K562 (cell line): ENCODE measurements around the gene ARHGAP42. TPM values are rescaled to one million over a fixed set of nuclear protein-coding genes. Genes with fewer than 3 reads are reported as not detected.

Source experiments
- ATAC-seq: fragments of 200-7000 bp; cut with Tn5 transposase; 3 replicates; pipeline ENCODE4 v1.9.1; 2020; ENCODE audit warnings: moderate library complexity
- BruUV-seq: library from RNA; stranded (reverse); fragments of 400-500 nt; replicated peaks from 2 replicates; lab custom pipeline; 2021; lab: Mats Ljungman, UMichigan
- CTCF ChIA-PET: fragments of 300-600 bp; formaldehyde crosslinking; extraction: SDS; loops from one replicate; lab custom pipeline; 2021; ENCODE audit warnings: low intra/inter-chr PET ratio; lab: Yijun Ruan, JAX
- POLR2A ChIA-PET: fragments of 300-600, 350-650 bp; sonication (Branson Sonifier 250); formaldehyde crosslinking; extraction: SDS; loops from one replicate; lab custom pipeline; 2021; ENCODE audit warnings: antibody characterized with exemption, inconsistent platforms; lab: Yijun Ruan, JAX
- DNase-seq, 4 experiments: peaks; one replicate each; pipeline versions ENCODE4 v3.0.0 to v3.0.0-alpha.2; 2011 to 2018; ENCODE audit warnings: low spot score in 3 of 4, mixed read lengths in 3 of 4; ENCODE audit errors: extremely low read depth in 1 of 4
- FAIRE-seq: peaks from 2 replicates; lab custom pipeline; 2011; peaks lifted over from hg19 to GRCh38; lab: Jason Lieb, UNC
- H2AFZ ChIP-seq: 2 replicates; pipeline ENCODE4 v1.6.0; 2011; ENCODE audit warnings: low read depth, low read length, control low read depth, inconsistent platforms
- H3K27ac ChIP-seq: fragments of 200-600 bp; 3 replicates; pipeline ENCODE4 v1.8.0; 2011; ENCODE audit warnings: low read depth, mild to moderate bottlenecking, control low read depth, inconsistent platforms, low read length, moderate library complexity, mixed read lengths; ENCODE audit errors: extremely low read depth
- H3K27me3 ChIP-seq, 2 experiments: fragments of 300-600 bp in 1 of 2; 2 replicates in 1 of 2; 3 replicates in 1 of 2; pipeline versions ENCODE4 v1.6.0 to v1.8.0; 2011; ENCODE audit warnings: inconsistent platforms in 2 of 2, low read length in 2 of 2, mild to moderate bottlenecking in 1 of 2, mixed read lengths in 1 of 2, moderate library complexity in 1 of 2; ENCODE audit not compliant: control insufficient read depth in 2 of 2, insufficient read depth in 2 of 2
- H3K36me3 ChIP-seq: fragments of 300-600 bp; 3 replicates; pipeline ENCODE4 v1.8.0; 2011; ENCODE audit warnings: mild to moderate bottlenecking, low read length, inconsistent platforms; ENCODE audit not compliant: control insufficient read depth, insufficient read depth
- H3K4me1 ChIP-seq, 2 experiments: fragments of 200-600 bp in 1 of 2; replicated peaks in 1 of 2; 2 replicates in 1 of 2; 3 replicates in 1 of 2; pipeline versions ENCODE4 v1.5.1 to v1.8.0; 2011; ENCODE audit warnings: inconsistent platforms in 2 of 2, low read length in 2 of 2, mild to moderate bottlenecking in 1 of 2, mixed read lengths in 1 of 2, moderate library complexity in 1 of 2; ENCODE audit not compliant: control insufficient read depth in 2 of 2, insufficient read depth in 2 of 2
- H3K4me2 ChIP-seq: 2 replicates; pipeline ENCODE4 v1.6.1; 2011; ENCODE audit warnings: low read length, control low read depth, inconsistent platforms, mixed read lengths; ENCODE audit not compliant: insufficient read depth
- H3K4me3 ChIP-seq: fragments of 200-600 bp; sonication (generic), shearing (Covaris generic); 2 replicates; pipeline ENCODE4 v1.5.1; 2016; ENCODE audit warnings: control low read depth, inconsistent platforms
- H3K79me2 ChIP-seq: fragments of 200-600 bp; 3 replicates; pipeline ENCODE4 v1.8.0; 2011; ENCODE audit warnings: low read length, inconsistent platforms; ENCODE audit not compliant: control insufficient read depth, insufficient read depth
- H3K9ac ChIP-seq, 2 experiments: 2 replicates each; pipeline versions ENCODE4 v1.6.0 to v1.6.1; 2011; ENCODE audit warnings: low read depth in 2 of 2, low read length in 2 of 2, control low read depth in 1 of 2, inconsistent platforms in 1 of 2, mild to moderate bottlenecking in 1 of 2, mixed read lengths in 1 of 2; ENCODE audit not compliant: insufficient read depth in 1 of 2
- H3K9me1 ChIP-seq: one replicate; pipeline ENCODE4 v1.6.0; 2011; ENCODE audit warnings: inconsistent platforms, mild to moderate bottlenecking, low read length, moderate library complexity; ENCODE audit not compliant: control insufficient read depth, insufficient read depth
- H3K9me3 ChIP-seq: replicated peaks from 2 replicates; pipeline ENCODE4 v1.5.1; 2011; ENCODE audit warnings: low read depth, low read length, inconsistent platforms; ENCODE audit not compliant: control insufficient read depth, insufficient read depth
- H4K20me1 ChIP-seq: replicated peaks from 2 replicates; pipeline ENCODE4 v1.6.1; 2011; ENCODE audit warnings: low read length, inconsistent platforms, mixed read lengths; ENCODE audit not compliant: control insufficient read depth, insufficient read depth
- CEBPB ChIP-seq: fragments of 450-650 bp; IDR thresholded peaks from 2 replicates; pipeline ENCODE4 v1.6.1; 2016; ENCODE audit warnings: missing genetic modification characterization, missing compliant biosample characterization
- GTF2F1 ChIP-seq: IDR thresholded peaks from 2 replicates; pipeline ENCODE4 v1.6.1; 2011; ENCODE audit warnings: low read depth, low read length, improper control_type of control experiment
- HLTF ChIP-seq: fragments of 450-650 bp; IDR thresholded peaks from 2 replicates; pipeline ENCODE4 v1.6.1; 2016
- LEF1 ChIP-seq: fragments of 450-650 bp; IDR thresholded peaks from 2 replicates; pipeline ENCODE4 v1.6.1; 2016; ENCODE audit warnings: mild to moderate bottlenecking
- MAZ ChIP-seq, 2 experiments: fragments of 450-650 bp in 1 of 2; sonication (generic) in 1 of 2; formaldehyde crosslinking; IDR thresholded peaks in 1 of 2; conservative IDR thresholded peaks in 1 of 2; 2 replicates each; pipeline versions ENCODE4 v1.4.0 to v1.5.0; 2020; ENCODE audit warnings: mild to moderate bottlenecking in 1 of 2, missing genetic modification reagents in 1 of 2
- PHF20 ChIP-seq: fragments of 450-650 bp; IDR thresholded peaks from 2 replicates; pipeline ENCODE4 v1.6.1; 2018; ENCODE audit not compliant: partially characterized antibody
- POLR2H ChIP-seq: IDR thresholded peaks from 2 replicates; pipeline ENCODE4 v1.6.1; 2016; ENCODE audit warnings: missing genetic modification characterization, low read depth, mild to moderate bottlenecking, control low read depth, missing compliant biosample characterization, moderate library complexity
- SAFB2 ChIP-seq: fragments of 200-400 bp; formaldehyde crosslinking; IDR thresholded peaks from 2 replicates; pipeline ENCODE4 v1.6.1; 2018; ENCODE audit warnings: borderline replicate concordance, low read length, low read depth, moderate library complexity; ENCODE audit not compliant: severe bottlenecking
- SNRNP70 ChIP-seq: fragments of 200-400 bp; formaldehyde crosslinking; optimal IDR thresholded peaks from 2 replicates; pipeline ENCODE3; 2017; ENCODE audit warnings: low read depth, low read length
- SP2 ChIP-seq: IDR thresholded peaks from 2 replicates; pipeline ENCODE4 v1.6.1; 2011; ENCODE audit warnings: mild to moderate bottlenecking, low read depth, low read length, moderate library complexity; ENCODE audit not compliant: poor library complexity, severe bottlenecking; ENCODE audit errors: extremely low read depth
- STAG1 ChIP-seq: sonication (generic); formaldehyde crosslinking; IDR thresholded peaks from 2 replicates; pipeline ENCODE4 v1.5.0; 2020; ENCODE audit warnings: missing genetic modification reagents, borderline replicate concordance
- ZNF586 ChIP-seq: fragments of 450-650 bp; formaldehyde crosslinking; conservative IDR thresholded peaks from 2 replicates; pipeline ENCODE4 v1.4.0; 2020; ENCODE audit warnings: mild to moderate bottlenecking, moderate library complexity
- ZNF79 ChIP-seq: fragments of 250-450 bp; sonication (Bioruptor Pico); IDR thresholded peaks from 2 replicates; pipeline ENCODE4 v1.4.0; 2020; ENCODE audit warnings: low read depth, mild to moderate bottlenecking, moderate library complexity
- WGBS: fragments of 100-300 bp; shearing (Covaris generic); methylation state at CpG from one replicate; pipeline ENCODE4 v1.1.6; 2016; ENCODE audit warnings: low coverage, mixed read lengths; ENCODE audit not compliant: insufficient coverage; ENCODE audit errors: missing lambda C conversion rate; 5-methylcytosine and 5-hydroxymethylcytosine counted together
- in situ Hi-C: fragments of 300-500 bp; cut with MboI; formaldehyde crosslinking; loops from 4 replicates; pipeline ENCODE4 v1.15.0; 2018; ENCODE audit warnings: inconsistent platforms, mixed read lengths
- intact Hi-C: fragments of 100-400 bp; cut with micrococcal nuclease; formaldehyde crosslinking; loops from 2 replicates; pipeline ENCODE4 v1.14.2; 2022
- polyA plus RNA-seq, 8 experiments: library from polyadenylated mRNA; depleted of rRNA in 4 of 8; stranded (reverse) in 5 of 8; unstranded in 3 of 8; fragments of >200 nt; fragmentation: Nextera tagmentation in 2 of 8; fragmentation: Illumina TruSeq in 1 of 8; extraction: Ambion mirVana in 2 of 8; extraction: Trizol in 1 of 8; gene quantifications; 2 replicates each; pipeline versions ENCODE4 v1.2.1 to v1.2.3, GENCODE V29; 2011 to 2014; ENCODE audit warnings: inconsistent platforms in 1 of 8, missing spikeins in 1 of 8
- total RNA-seq, 7 experiments: library from RNA; depleted of rRNA in 6 of 7; stranded (reverse); fragments of >200 nt in 6 of 7; fragmentation: Illumina TruSeq in 2 of 7; extraction: Trizol in 2 of 7; gene quantifications; 2 replicates each; pipeline versions ENCODE4 v1.2.1 to v1.2.3, GENCODE V29; 2011 to 2021; ENCODE audit warnings: low replicate concordance in 1 of 7
- TF ChIP-seq, protein P1 (sequence below): sonication (generic); formaldehyde crosslinking; IDR thresholded peaks from 2 replicates; pipeline ENCODE4 v1.8.1; 2023; ENCODE audit warnings: missing genetic modification reagents, mild to moderate bottlenecking, borderline replicate concordance
- TF ChIP-seq, protein P2 (sequence below): sonication (generic); formaldehyde crosslinking; IDR thresholded peaks from 2 replicates; pipeline ENCODE4 v1.8.0; 2022; ENCODE audit warnings: missing genetic modification reagents, mild to moderate bottlenecking, borderline replicate concordance

ARHGAP42 gene
- total and polyA plus RNA-seq, 9 of the 15 experiments (the other 6 are each of a cell fraction or from before 2014, with no cell fraction given) = 0.95 to 6.1 (median 2.4) TPM

DNA sequence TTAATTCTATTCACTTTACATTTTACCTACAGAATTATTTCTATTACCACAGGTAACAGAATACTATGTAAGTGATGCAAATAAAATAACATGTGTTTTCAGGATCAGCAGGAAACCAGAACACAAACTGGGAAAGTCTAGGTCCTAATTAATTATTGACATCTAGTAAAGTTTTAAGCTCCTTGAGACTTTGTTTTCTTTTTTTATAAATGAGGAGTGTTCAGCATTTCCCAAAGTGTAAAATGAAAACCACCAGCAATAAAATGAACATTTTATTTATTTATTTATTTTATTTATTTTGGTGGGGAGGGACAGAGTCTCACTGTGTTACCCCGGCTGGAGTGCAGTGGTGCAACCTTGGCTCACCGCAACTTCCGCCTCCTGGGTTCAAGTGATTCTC is 123.6 kb downstream of the ARHGAP42 start:
- H3K4me2 ChIP-seq = no peak overlapping the region
- CTCF ChIA-PET = no interaction called here

DNA sequence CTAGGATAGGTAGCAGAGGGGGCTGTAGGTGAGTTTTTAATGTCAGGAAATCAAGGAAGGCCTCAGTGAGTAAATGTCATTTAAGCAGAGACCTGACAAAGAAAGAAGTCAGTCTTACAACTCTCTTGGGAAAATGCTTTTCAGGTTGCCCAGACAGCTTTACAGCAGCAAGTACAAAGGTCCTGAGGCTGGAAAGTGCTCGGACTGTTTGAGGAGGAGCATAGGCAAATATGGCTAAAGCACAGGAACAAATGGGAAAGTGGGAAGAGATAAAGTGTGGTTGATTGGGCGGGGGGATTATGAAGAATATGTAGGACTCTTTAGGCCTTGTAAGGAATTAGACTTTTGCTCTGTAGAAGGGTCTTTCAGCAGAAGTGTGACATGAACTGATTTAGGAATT is 125.4 kb downstream of the ARHGAP42 start:
- Histone ChIP-seq H3K4me1 (peaks cover 4 to 5% of the 10 kb centered on the region in 2 experiments; a peak in 2 of 5 replicates), H3K36me3 (no peaks in the 10 kb centered on the region), H4K20me1 (no peaks in the 10 kb centered on the region), H3K9ac (no peak overlapping the region), H3K9me3 (no peaks in the 10 kb centered on the region), H3K27me3 (no peaks in the 10 kb centered on the region), H3K4me2 (no peak overlapping the region), H2AFZ (no peak overlapping the region), H3K79me2 (no peaks in the 10 kb centered on the region), H3K4me3 (no peak overlapping the region), H3K9me1 (no peaks in the 10 kb centered on the region), H3K27ac (no peak overlapping the region)
- FAIRE-seq (no peak), DNase-seq (no peak), ATAC-seq (no peak)
- intact Hi-C loops = no loop called here
- 39% methylated on average over 2 of the region's 2 CpGs for WGBS
- ChIA-PET POLR2A (no interaction called here), CTCF (no interaction called here)
- in situ Hi-C loops = no loop called here
- no TSS peak for BruUV-seq
- TF ChIP-seq STAG1 (CRISPR knock-in tag) = no peak
- TF ChIP-seq SNRNP70 = no peak
- TF ChIP-seq, protein P1, sequence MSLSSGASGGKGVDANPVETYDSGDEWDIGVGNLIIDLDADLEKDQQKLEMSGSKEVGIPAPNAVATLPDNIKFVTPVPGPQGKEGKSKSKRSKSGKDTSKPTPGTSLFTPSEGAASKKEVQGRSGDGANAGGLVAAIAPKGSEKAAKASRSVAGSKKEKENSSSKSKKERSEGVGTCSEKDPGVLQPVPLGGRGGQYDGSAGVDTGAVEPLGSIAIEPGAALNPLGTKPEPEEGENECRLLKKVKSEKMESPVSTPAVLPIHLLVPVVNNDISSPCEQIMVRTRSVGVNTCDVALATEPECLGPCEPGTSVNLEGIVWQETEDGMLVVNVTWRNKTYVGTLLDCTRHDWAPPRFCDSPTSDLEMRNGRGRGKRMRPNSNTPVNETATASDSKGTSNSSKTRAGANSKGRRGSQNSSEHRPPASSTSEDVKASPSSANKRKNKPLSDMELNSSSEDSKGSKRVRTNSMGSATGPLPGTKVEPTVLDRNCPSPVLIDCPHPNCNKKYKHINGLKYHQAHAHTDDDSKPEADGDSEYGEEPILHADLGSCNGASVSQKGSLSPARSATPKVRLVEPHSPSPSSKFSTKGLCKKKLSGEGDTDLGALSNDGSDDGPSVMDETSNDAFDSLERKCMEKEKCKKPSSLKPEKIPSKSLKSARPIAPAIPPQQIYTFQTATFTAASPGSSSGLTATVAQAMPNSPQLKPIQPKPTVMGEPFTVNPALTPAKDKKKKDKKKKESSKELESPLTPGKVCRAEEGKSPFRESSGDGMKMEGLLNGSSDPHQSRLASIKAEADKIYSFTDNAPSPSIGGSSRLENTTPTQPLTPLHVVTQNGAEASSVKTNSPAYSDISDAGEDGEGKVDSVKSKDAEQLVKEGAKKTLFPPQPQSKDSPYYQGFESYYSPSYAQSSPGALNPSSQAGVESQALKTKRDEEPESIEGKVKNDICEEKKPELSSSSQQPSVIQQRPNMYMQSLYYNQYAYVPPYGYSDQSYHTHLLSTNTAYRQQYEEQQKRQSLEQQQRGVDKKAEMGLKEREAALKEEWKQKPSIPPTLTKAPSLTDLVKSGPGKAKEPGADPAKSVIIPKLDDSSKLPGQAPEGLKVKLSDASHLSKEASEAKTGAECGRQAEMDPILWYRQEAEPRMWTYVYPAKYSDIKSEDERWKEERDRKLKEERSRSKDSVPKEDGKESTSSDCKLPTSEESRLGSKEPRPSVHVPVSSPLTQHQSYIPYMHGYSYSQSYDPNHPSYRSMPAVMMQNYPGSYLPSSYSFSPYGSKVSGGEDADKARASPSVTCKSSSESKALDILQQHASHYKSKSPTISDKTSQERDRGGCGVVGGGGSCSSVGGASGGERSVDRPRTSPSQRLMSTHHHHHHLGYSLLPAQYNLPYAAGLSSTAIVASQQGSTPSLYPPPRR = no peak
- TF ChIP-seq ZNF79 (CRISPR knock-in tag) = no peak
- TF ChIP-seq, protein P2, sequence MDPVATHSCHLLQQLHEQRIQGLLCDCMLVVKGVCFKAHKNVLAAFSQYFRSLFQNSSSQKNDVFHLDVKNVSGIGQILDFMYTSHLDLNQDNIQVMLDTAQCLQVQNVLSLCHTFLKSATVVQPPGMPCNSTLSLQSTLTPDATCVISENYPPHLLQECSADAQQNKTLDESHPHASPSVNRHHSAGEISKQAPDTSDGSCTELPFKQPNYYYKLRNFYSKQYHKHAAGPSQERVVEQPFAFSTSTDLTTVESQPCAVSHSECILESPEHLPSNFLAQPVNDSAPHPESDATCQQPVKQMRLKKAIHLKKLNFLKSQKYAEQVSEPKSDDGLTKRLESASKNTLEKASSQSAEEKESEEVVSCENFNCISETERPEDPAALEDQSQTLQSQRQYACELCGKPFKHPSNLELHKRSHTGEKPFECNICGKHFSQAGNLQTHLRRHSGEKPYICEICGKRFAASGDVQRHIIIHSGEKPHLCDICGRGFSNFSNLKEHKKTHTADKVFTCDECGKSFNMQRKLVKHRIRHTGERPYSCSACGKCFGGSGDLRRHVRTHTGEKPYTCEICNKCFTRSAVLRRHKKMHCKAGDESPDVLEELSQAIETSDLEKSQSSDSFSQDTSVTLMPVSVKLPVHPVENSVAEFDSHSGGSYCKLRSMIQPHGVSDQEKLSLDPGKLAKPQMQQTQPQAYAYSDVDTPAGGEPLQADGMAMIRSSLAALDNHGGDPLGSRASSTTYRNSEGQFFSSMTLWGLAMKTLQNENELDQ = no peak

More for the DNA sequence above, 123.6 kb downstream of the ARHGAP42 start:
- in situ Hi-C loops (no loop called here), intact Hi-C loops (no loop called here)
- POLR2A ChIA-PET = no interaction called here
- TF ChIP-seq HLTF = no peak
- no peak for TF ChIP-seq CEBPB
- no peak for TF ChIP-seq PHF20
- TF ChIP-seq SP2 = no peak
- no peak for TF ChIP-seq LEF1
- TF ChIP-seq SAFB2 = no peak
- TF ChIP-seq POLR2H (tag) = no peak
- no peak for TF ChIP-seq ZNF586 (CRISPR knock-in tag)
- no peak for TF ChIP-seq GTF2F1
- TF ChIP-seq MAZ (CRISPR knock-in tag; conservative IDR thresholded peaks at IDR 0.05 in 1 of 2, IDR thresholded peaks at IDR 0.05 in 1 of 2) = no peak
- TF ChIP-seq, all 486 proteins: peak for 0
- no peaks in the 10 kb centered on the region for H3K9me3 ChIP-seq
- H3K4me1 ChIP-seq = peaks cover 4 to 5% of the 10 kb centered on the region in 2 experiments; a peak in 2 of 5 replicates
- no peak overlapping the region for H3K9ac ChIP-seq
- H3K9me1 ChIP-seq = no peaks in the 10 kb centered on the region
- H3K4me3 ChIP-seq = no peak overlapping the region
- no TSS peak for BruUV-seq
- WGBS = 62% methylated on average over 3 of the region's 3 CpGs
- no peak for FAIRE-seq
- no peak overlapping the region for H3K27ac ChIP-seq
- no peaks in the 10 kb centered on the region for H3K79me2 ChIP-seq
- no peak for ATAC-seq
- no peaks in the 10 kb centered on the region for H3K36me3 ChIP-seq
- DNase-seq = no peak
- H2AFZ ChIP-seq = no peak overlapping the region
- H4K20me1 ChIP-seq = no peaks in the 10 kb centered on the region
- H3K27me3 ChIP-seq = no peaks in the 10 kb centered on the region
